GM08714 (cell line): Measurements from ENCODE around the gene KIF21A.
A peak's percentile ranks its signal among the peaks of the same experiment; 100 is the strongest.
"Not testable (repeated sequence)": the region's sequence is repeated elsewhere in the genome, so short reads cannot be mapped to it uniquely, and the experiment has no call there.

Experiments
- H3K4me3 ChIP-seq: fragments of 200-500 bp; sonication (Bioruptor generic); 2 replicates; pipeline ENCODE4 v1.5.1; 2014; ENCODE audit warnings: mild to moderate bottlenecking, low read length, inconsistent platforms
- ZNF274 ChIP-seq: IDR thresholded peaks from 2 replicates; pipeline ENCODE4 v1.6.1; 2012; ENCODE audit warnings: mild to moderate bottlenecking, low read depth, low read length

KIF21A gene

GRCh38 chr12:39443081-39443928 is at the start of gene KIF21A:
Gene KIF21A (minus strand): TSS chr12:39443120. CDS start chr12:39442970, 150 bp downstream.
- no peak for TF ChIP-seq ZNF274
- peak within 1 kb of the TSS; percentile 56 for H3K4me3 ChIP-seq

- H3K4me3 ChIP-seq: no peak overlapping the region
- TF ChIP-seq ZNF274: no peak
These were observed 47.8 kb upstream of the KIF21A start for GRCh38 chr12:39490500-39491282.

GRCh38 chr12:39483597-39483996 is 40.7 kb upstream of the KIF21A start:
- TF ChIP-seq ZNF274: no peak
- no peak overlapping the region for H3K4me3 ChIP-seq

GRCh38 chr12:39483042-39483441 is 40.1 kb upstream of the KIF21A start:
- no peak overlapping the region for H3K4me3 ChIP-seq
- no peak for TF ChIP-seq ZNF274

- H3K4me3 ChIP-seq: no peak overlapping the region
- TF ChIP-seq ZNF274: no peak
These were observed 34.0 kb upstream of the KIF21A start for GRCh38 chr12:39476894-39477293.

- no peak overlapping the region for H3K4me3 ChIP-seq
- TF ChIP-seq ZNF274: no peak
These were observed 33.2 kb upstream of the KIF21A start for GRCh38 chr12:39476121-39476520.

- not testable (repeated sequence) for H3K4me3 ChIP-seq
These were observed 32.2 kb upstream of the KIF21A start for GRCh38 chr12:39475136-39475535.

- TF ChIP-seq ZNF274: no peak
- no peak overlapping the region for H3K4me3 ChIP-seq
These were observed 24.5 kb upstream of the KIF21A start for GRCh38 chr12:39467432-39467870.

GRCh38 chr12:39464976-39465695 is 22.2 kb upstream of the KIF21A start:
- H3K4me3 ChIP-seq: no peak overlapping the region

GRCh38 chr12:39461059-39461458 is 18.1 kb upstream of the KIF21A start:
- no peak overlapping the region for H3K4me3 ChIP-seq
- no peak for TF ChIP-seq ZNF274

More at GRCh38 chr12:39464976-39465695, 22.2 kb upstream of the KIF21A start:
- TF ChIP-seq ZNF274: no peak

GRCh38 chr12:39459027-39459434 is 16.1 kb upstream of the KIF21A start:
- H3K4me3 ChIP-seq: no peak overlapping the region
- no peak for TF ChIP-seq ZNF274

- TF ChIP-seq ZNF274: no peak
- H3K4me3 ChIP-seq: no peak overlapping the region
These were observed 9.1 kb upstream of the KIF21A start for GRCh38 chr12:39451977-39452376.

GRCh38 chr12:39448038-39448437 is 5.1 kb upstream of the KIF21A start:
- H3K4me3 ChIP-seq: no peak overlapping the region
- no peak for TF ChIP-seq ZNF274

GRCh38 chr12:39443929-39444209 is 949 bp upstream of the KIF21A start:
- no peak for TF ChIP-seq ZNF274
- peak overlapping the region; percentile 56; the same call in 1 of the 2 replicates for H3K4me3 ChIP-seq

GRCh38 chr12:39442831-39443080 is 164 bp downstream of the KIF21A start:
- peak overlapping the region; percentile 56; the same call in 1 of the 2 replicates for H3K4me3 ChIP-seq
- TF ChIP-seq ZNF274: no peak
